Activated B cell treated with CpG ODN at 0.5 μM for 24 hours (primary cell): Measurements from ENCODE around the gene ZNF638. TPM values are rescaled to one million over a fixed set of nuclear protein-coding genes. Genes with fewer than 3 reads are reported as not detected.
"Not testable (repeated sequence)": the region's sequence is repeated elsewhere in the genome, so short reads cannot be mapped to it uniquely, and the experiment has no call there.

Experiments used
- ATAC-seq: fragments of 200-7000 bp; cut with Tn5 transposase; one replicate; pipeline ENCODE4 v1.10.0; 2021; ENCODE audit warnings: low read depth, mild to moderate bottlenecking, moderate library complexity
- CTCF ChIA-PET: fragments of 350-600 bp; sonication (Branson Sonifier 250); formaldehyde crosslinking; loops from one replicate; lab custom pipeline; 2021; ENCODE audit warnings: antibody characterized with exemption; lab: Charles Lee
- POLR2A ChIA-PET: fragments of 350-600 bp; sonication (Branson Sonifier 250); formaldehyde crosslinking; loops from one replicate; lab custom pipeline; 2021; ENCODE audit warnings: antibody characterized with exemption; lab: Charles Lee
- DNase-seq: peaks from one replicate; pipeline ENCODE4 v3.0.0; 2022
- H3K27ac Mint-ChIP-seq: one replicate; pipeline ENCODE4 v1.8.0; 2020; ENCODE audit warnings: mixed read lengths
- H3K27me3 Mint-ChIP-seq: one replicate; pipeline ENCODE4 v1.8.0; 2021; ENCODE audit warnings: mixed read lengths
- H3K36me3 Mint-ChIP-seq: one replicate; pipeline ENCODE4 v1.8.0; 2021; ENCODE audit warnings: low read depth, mixed read lengths
- H3K4me1 Mint-ChIP-seq: one replicate; pipeline ENCODE4 v1.8.0; 2021; ENCODE audit warnings: mixed read lengths
- H3K4me3 Mint-ChIP-seq: one replicate; pipeline ENCODE4 v1.8.0; 2020; ENCODE audit warnings: mild to moderate bottlenecking, mixed read lengths
- H3K9me3 Mint-ChIP-seq: one replicate; pipeline ENCODE4 v1.8.0; 2020; ENCODE audit warnings: mixed read lengths
- CTCF ChIP-seq: fragments of 200-600 bp; IDR thresholded peaks from one replicate; pipeline ENCODE4 v1.8.0; 2022; ENCODE audit warnings: antibody characterized with exemption, mild to moderate bottlenecking
- intact Hi-C: fragments of 100-400 bp; cut with micrococcal nuclease; formaldehyde crosslinking; loops from one replicate; pipeline ENCODE4 v1.15.1; 2024
- total RNA-seq: library from RNA; stranded (reverse); gene quantifications from 2 replicates; pipeline ENCODE4 v1.2.3, GENCODE V29; 2022

ZNF638 gene
- total RNA-seq, 1 donor from 2014 or later = 152 TPM

GRCh38 chr2:71306762-71307161, 24.8 kb upstream of the ZNF638 start:
- no peak for DNase-seq
- no peak for ATAC-seq
- Mint-ChIP-seq H3K4me3 (no peak overlapping the region), H3K9me3 (no peaks in the 10 kb centered on the region), H3K36me3 (no peaks in the 10 kb centered on the region), H3K27ac (no peak overlapping the region), H3K4me1 (no peaks in the 10 kb centered on the region), H3K27me3 (no peaks in the 10 kb centered on the region)
- TF ChIP-seq CTCF = no peak
- intact Hi-C loops = no loop called here
- ChIA-PET POLR2A (interaction anchor here (0.6 kb wide), 1 partner anchor 80 kb away, joined by 3 read pairs; the partner anchor contains the start of gene PAIP2B), CTCF (no interaction called here)

- Mint-ChIP-seq H3K27ac (no peak overlapping the region), H3K9me3 (peaks cover 11% of the 10 kb centered on the region), H3K36me3 (no peaks in the 10 kb centered on the region), H3K4me1 (no peaks in the 10 kb centered on the region), H3K27me3 (no peaks in the 10 kb centered on the region), H3K4me3 (no peak overlapping the region)
- no peak for ATAC-seq
- intact Hi-C loops = no loop called here
- ChIA-PET CTCF (no interaction called here), POLR2A (no interaction called here)
- no peak for DNase-seq
- TF ChIP-seq CTCF = no peak
Observed at GRCh38 chr2:71313016-71313766, 18.4 kb upstream of the ZNF638 start.

- no peaks in the 10 kb centered on the region for H3K27me3 Mint-ChIP-seq
Observed at GRCh38 chr2:71317060-71317459, 14.5 kb upstream of the ZNF638 start.

GRCh38 chr2:71317900-71318299, 13.7 kb upstream of the ZNF638 start:
- H3K9me3 Mint-ChIP-seq = peaks cover 45% of the 10 kb centered on the region
- POLR2A ChIA-PET, H3K27me3 Mint-ChIP-seq, ATAC-seq, H3K27ac Mint-ChIP-seq, H3K4me3 Mint-ChIP-seq, intact Hi-C loops, DNase-seq, H3K4me1 Mint-ChIP-seq: not testable (repeated sequence)
- CTCF ChIA-PET = interaction anchor here (0.8 kb wide), 1 partner anchor 18 kb away, joined by 3 read pairs; no protein-coding TSS in a partner anchor
- peaks cover 16% of the 10 kb centered on the region for H3K36me3 Mint-ChIP-seq

More at GRCh38 chr2:71317060-71317459, 14.5 kb upstream of the ZNF638 start:
- no peak for DNase-seq
- ChIA-PET CTCF (no interaction called here), POLR2A (no interaction called here)
- H3K36me3 Mint-ChIP-seq = peaks cover 11% of the 10 kb centered on the region
- H3K9me3 Mint-ChIP-seq = peaks cover 41% of the 10 kb centered on the region
- H3K27ac Mint-ChIP-seq = no peak overlapping the region
- no peaks in the 10 kb centered on the region for H3K4me1 Mint-ChIP-seq
- no peak for ATAC-seq
- H3K4me3 Mint-ChIP-seq = no peak overlapping the region
- intact Hi-C loops = no loop called here
- no peak for TF ChIP-seq CTCF

GRCh38 chr2:71323386-71323785, 8.2 kb upstream of the ZNF638 start:
- H3K9me3 Mint-ChIP-seq = peaks cover 32% of the 10 kb centered on the region
- ChIA-PET POLR2A (no interaction called here), CTCF (no interaction called here)
- H3K4me1 Mint-ChIP-seq = no peaks in the 10 kb centered on the region
- no peak for TF ChIP-seq CTCF
- ATAC-seq (no peak), DNase-seq (no peak)
- intact Hi-C loops = no loop called here
- no peaks in the 10 kb centered on the region for H3K27me3 Mint-ChIP-seq
- no peak overlapping the region for H3K4me3 Mint-ChIP-seq
- no peak overlapping the region for H3K27ac Mint-ChIP-seq
- H3K36me3 Mint-ChIP-seq = peaks cover 20% of the 10 kb centered on the region
